MCF 10A (cell line): ENCODE data around the gene MRPL9. TPM values are rescaled to one million over a fixed set of nuclear protein-coding genes. Genes with fewer than 3 reads are reported as not detected.

Experiments
- BruUV-seq: library from RNA; stranded (reverse); fragments of 400-500 nt; replicated peaks from 2 replicates; lab custom pipeline; 2021; lab: Mats Ljungman, UMichigan
- CTCF ChIA-PET: fragments of 300-600 bp; sonication (Branson Sonifier 250); formaldehyde crosslinking; extraction: SDS; loops from one replicate; lab custom pipeline; 2021; ENCODE audit warnings: antibody characterized with exemption, inconsistent platforms; lab: Yijun Ruan, JAX
- POLR2A ChIA-PET: fragments of 300-600, 350-650 bp; sonication (Branson Sonifier 250); formaldehyde crosslinking; extraction: SDS; loops from one replicate; lab custom pipeline; 2020; ENCODE audit warnings: antibody characterized with exemption, inconsistent platforms; lab: Yijun Ruan, JAX
- DNase-seq: peaks from one replicate; pipeline ENCODE4 v3.0.0-alpha.2; 2018; ENCODE audit not compliant: unreplicated experiment
- H3K27ac Mint-ChIP-seq: one replicate; pipeline ENCODE4 v1.8.0; 2022; ENCODE audit warnings: mild to moderate bottlenecking, low read depth, mixed read lengths; ENCODE audit not compliant: unreplicated experiment
- H3K27me3 Mint-ChIP-seq: one replicate; pipeline ENCODE4 v1.8.0; 2022; ENCODE audit warnings: mixed read lengths; ENCODE audit not compliant: insufficient read depth, unreplicated experiment
- H3K36me3 Mint-ChIP-seq: one replicate; pipeline ENCODE4 v1.8.0; 2022; ENCODE audit warnings: mild to moderate bottlenecking, moderate library complexity, mixed read lengths; ENCODE audit not compliant: insufficient read depth, unreplicated experiment
- H3K4me1 Mint-ChIP-seq: one replicate; pipeline ENCODE4 v1.8.0; 2022; ENCODE audit warnings: mixed read lengths; ENCODE audit not compliant: insufficient read depth, unreplicated experiment
- H3K4me3 Mint-ChIP-seq: one replicate; pipeline ENCODE4 v1.8.0; 2022; ENCODE audit warnings: mild to moderate bottlenecking, moderate library complexity, mixed read lengths; ENCODE audit not compliant: unreplicated experiment
- H3K9me3 Mint-ChIP-seq: one replicate; pipeline ENCODE4 v1.8.0; 2022; ENCODE audit warnings: mixed read lengths; ENCODE audit not compliant: unreplicated experiment
- intact Hi-C: fragments of 100-400 bp; cut with micrococcal nuclease; formaldehyde crosslinking; loops from 2 replicates; pipeline ENCODE4 v1.14.1; 2022
- total RNA-seq: library from RNA; stranded (reverse); gene quantifications from 2 replicates; pipeline ENCODE4 v1.2.3, GENCODE V29; 2022
- TF ChIP-seq, protein P1 (sequence below): fragments of 200-600 bp; IDR thresholded peaks from one replicate; pipeline ENCODE4 v1.8.0; 2022; ENCODE audit warnings: antibody characterized with exemption, mild to moderate bottlenecking; ENCODE audit not compliant: unreplicated experiment

Gene MRPL9
- total RNA-seq, 1 experiment from 2014 or later, result 146 TPM

DNA sequence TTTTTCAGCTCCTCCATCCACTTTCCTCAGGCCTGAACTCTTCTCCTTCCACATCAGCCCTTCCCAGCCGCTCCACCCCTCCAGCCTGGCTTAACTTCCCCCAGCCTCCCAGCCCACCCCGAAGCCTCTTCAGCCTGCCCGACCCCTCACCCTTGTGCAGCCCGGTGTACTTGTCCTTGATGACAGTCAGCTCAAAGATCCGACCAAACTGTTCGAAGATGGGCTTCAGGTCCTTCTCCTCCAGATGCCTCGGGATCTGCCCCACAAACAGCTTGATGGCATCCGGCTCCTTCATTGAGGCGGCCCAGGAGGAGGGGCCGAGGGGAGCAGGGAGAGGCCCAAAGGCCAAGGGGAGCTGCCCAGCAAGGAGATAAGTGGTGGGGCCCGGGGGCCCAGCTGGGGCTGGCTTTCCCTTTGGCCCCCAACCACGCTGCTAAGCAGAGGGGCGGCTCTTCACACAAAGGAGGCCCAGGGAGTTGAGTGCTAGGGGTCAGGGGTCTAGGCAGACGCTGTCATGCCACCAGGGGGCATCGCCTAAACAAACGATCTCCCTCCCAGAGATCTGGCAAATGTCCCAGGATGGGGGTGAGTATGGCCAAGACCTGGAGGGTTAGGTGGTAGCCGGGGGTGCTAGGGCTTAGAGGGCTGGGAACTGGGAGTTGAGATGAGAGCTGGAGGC lies 47.4 kb downstream of the MRPL9 start:
- H3K27ac Mint-ChIP-seq, result no peak overlapping the region
- ChIA-PET CTCF (interaction anchor here (0.7 to 2.9 kb wide), 4 partner anchors 18 to 395 kb away, joined by 3 to 16 read pairs (median 4); no protein-coding TSS in a partner anchor), POLR2A (interaction anchor here (1.0 to 1.6 kb wide), 2 partner anchors 35 to 119 kb away, joined by 4 to 5 read pairs; no protein-coding TSS in a partner anchor)
- H3K27me3 Mint-ChIP-seq, result peaks cover 63% of the 10 kb centered on the region
- intact Hi-C loops, result no loop called here
- no peaks in the 10 kb centered on the region for H3K36me3 Mint-ChIP-seq
- TF ChIP-seq, protein P1, sequence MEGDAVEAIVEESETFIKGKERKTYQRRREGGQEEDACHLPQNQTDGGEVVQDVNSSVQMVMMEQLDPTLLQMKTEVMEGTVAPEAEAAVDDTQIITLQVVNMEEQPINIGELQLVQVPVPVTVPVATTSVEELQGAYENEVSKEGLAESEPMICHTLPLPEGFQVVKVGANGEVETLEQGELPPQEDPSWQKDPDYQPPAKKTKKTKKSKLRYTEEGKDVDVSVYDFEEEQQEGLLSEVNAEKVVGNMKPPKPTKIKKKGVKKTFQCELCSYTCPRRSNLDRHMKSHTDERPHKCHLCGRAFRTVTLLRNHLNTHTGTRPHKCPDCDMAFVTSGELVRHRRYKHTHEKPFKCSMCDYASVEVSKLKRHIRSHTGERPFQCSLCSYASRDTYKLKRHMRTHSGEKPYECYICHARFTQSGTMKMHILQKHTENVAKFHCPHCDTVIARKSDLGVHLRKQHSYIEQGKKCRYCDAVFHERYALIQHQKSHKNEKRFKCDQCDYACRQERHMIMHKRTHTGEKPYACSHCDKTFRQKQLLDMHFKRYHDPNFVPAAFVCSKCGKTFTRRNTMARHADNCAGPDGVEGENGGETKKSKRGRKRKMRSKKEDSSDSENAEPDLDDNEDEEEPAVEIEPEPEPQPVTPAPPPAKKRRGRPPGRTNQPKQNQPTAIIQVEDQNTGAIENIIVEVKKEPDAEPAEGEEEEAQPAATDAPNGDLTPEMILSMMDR, result no peak
- no TSS peak for BruUV-seq
- DNase-seq, result peak; percentile 35
- no peak overlapping the region for H3K4me3 Mint-ChIP-seq
- H3K4me1 Mint-ChIP-seq, result peaks cover 21% of the 10 kb centered on the region
- no peaks in the 10 kb centered on the region for H3K9me3 Mint-ChIP-seq

DNA sequence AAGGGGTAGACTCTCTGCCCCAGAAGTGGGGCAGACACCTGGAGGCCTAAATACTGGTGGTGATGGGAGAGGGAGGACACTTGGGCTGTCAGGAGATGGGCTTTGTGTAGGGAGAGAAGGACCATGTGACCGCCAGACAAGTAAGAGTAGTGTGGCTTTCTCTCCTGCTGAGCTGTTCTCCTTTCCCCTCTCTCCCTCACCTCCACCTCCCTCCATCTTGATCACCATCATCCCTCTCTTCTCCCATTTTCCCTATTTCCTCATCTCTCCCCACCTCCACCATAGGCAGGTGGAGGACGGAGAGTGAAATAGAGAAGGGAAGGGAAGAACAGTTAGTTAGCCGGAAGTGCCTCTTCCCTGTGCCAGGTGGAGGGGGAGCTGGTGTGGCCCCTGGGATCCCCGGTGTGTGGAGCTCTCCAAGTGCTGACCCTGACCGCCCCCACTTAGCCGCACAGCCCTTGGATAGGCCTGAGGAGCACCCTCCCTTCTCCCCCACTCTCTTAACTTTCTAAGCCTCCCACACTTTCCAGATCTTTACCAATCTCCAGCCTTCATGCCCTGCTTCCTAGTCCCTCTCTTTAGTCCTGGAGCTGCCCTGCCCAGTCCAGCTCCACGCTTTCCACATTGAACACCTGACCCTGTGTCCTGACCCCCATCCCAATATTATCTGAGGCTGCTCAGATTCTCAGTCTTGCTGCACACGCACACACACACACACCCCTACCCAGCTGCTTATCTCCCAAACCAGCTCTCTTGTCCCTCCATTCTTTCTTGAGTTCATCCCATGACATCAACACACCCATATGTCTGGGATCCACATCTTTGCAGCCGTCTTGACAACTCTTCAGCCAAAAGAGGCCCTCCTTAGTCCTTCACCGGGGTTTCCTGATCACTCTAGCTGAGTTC lies 48.2 kb downstream of the MRPL9 start:
- TF ChIP-seq, protein P1, result no peak
- H3K27me3 Mint-ChIP-seq, result peaks cover 55% of the 10 kb centered on the region
- H3K4me3 Mint-ChIP-seq, result no peak overlapping the region
- intact Hi-C loops, result no loop called here
- peaks cover 21% of the 10 kb centered on the region for H3K4me1 Mint-ChIP-seq
- no peaks in the 10 kb centered on the region for H3K9me3 Mint-ChIP-seq
- no peaks in the 10 kb centered on the region for H3K36me3 Mint-ChIP-seq
- BruUV-seq, result no TSS peak
- H3K27ac Mint-ChIP-seq, result no peak overlapping the region
- no peak for DNase-seq
- ChIA-PET POLR2A (interaction anchor here (0.9 to 1.6 kb wide), 3 partner anchors 34 to 118 kb away, joined by 3 to 5 read pairs (median 4); no protein-coding TSS in a partner anchor), CTCF (interaction anchor here (0.6 to 2.9 kb wide), 8 partner anchors 19 to 180 kb away, joined by 3 to 16 read pairs (median 3); no protein-coding TSS in a partner anchor)

DNA sequence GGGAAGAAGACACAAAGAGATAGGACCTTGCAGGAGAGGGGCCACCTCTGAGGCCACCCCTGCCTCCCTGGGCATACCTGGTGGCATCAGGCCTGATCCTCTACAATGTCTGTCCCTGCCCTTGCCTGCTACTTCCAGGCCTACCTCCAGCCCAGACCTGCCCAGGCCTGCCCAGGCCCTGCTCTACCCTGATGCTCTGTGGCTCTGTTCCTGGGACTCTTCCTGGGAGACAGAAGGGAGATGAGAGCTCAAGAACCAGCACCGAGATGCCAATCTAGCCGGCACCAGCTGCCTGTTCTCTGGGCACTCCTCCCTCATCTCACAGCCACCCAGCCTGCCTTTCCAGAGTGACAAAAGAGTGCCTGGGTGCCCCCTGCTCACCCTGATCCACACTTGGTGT lies 49.4 kb downstream of the MRPL9 start:
- CTCF ChIA-PET, result interaction anchor here (0.7 to 2.9 kb wide), 6 partner anchors 18 to 287 kb away, joined by 3 to 16 read pairs (median 4); no protein-coding TSS in a partner anchor
- peak; percentile 44 for DNase-seq

More for the DNA sequence above, 49.4 kb downstream of the MRPL9 start:
- Mint-ChIP-seq H3K9me3 (no peaks in the 10 kb centered on the region), H3K27me3 (peaks cover 43% of the 10 kb centered on the region), H3K4me3 (no peak overlapping the region), H3K4me1 (peaks cover 21% of the 10 kb centered on the region), H3K36me3 (no peaks in the 10 kb centered on the region), H3K27ac (no peak overlapping the region)
- intact Hi-C loops, result no loop called here
- TF ChIP-seq, protein P1, result no peak
- POLR2A ChIA-PET, result interaction anchor here (1.2 kb wide), 1 partner anchor 176 kb away, joined by 3 read pairs; no protein-coding TSS in a partner anchor
- no TSS peak for BruUV-seq
